ENCODE measurements around the gene EIF4EBP2.

- TF ChIP-seq POLR2A (IDR thresholded peaks at IDR 0.05) = no peak
- TF ChIP-seq CTCF (IDR thresholded peaks at IDR 0.05) = no peak
- TF ChIP-seq POLR2AphosphoS5 (IDR thresholded peaks at IDR 0.05; ENCODE audit: insufficient read depth in 1 of 2, low read depth in 1 of 2) = no peak
Observed at GRCh38 chr10:70358446-70358845, 45.5 kb upstream of the EIF4EBP2 start.
